SW480 (cell line): ENCODE results near the gene RNF112.

Experiments
- DNase-seq: peaks from one replicate; pipeline ENCODE4 v3.0.0-alpha.2; 2016; ENCODE audit warnings: low spot score

RNF112 gene, protein sequence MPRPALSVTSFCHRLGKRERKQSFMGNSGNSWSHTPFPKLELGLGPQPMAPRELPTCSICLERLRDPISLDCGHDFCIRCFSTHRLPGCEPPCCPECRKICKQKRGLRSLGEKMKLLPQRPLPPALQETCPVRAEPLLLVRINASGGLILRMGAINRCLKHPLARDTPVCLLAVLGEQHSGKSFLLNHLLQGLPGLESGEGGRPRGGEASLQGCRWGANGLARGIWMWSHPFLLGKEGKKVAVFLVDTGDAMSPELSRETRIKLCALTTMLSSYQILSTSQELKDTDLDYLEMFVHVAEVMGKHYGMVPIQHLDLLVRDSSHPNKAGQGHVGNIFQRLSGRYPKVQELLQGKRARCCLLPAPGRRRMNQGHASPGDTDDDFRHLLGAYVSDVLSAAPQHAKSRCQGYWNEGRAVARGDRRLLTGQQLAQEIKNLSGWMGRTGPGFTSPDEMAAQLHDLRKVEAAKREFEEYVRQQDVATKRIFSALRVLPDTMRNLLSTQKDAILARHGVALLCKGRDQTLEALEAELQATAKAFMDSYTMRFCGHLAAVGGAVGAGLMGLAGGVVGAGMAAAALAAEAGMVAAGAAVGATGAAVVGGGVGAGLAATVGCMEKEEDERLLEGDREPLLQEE

DNA sequence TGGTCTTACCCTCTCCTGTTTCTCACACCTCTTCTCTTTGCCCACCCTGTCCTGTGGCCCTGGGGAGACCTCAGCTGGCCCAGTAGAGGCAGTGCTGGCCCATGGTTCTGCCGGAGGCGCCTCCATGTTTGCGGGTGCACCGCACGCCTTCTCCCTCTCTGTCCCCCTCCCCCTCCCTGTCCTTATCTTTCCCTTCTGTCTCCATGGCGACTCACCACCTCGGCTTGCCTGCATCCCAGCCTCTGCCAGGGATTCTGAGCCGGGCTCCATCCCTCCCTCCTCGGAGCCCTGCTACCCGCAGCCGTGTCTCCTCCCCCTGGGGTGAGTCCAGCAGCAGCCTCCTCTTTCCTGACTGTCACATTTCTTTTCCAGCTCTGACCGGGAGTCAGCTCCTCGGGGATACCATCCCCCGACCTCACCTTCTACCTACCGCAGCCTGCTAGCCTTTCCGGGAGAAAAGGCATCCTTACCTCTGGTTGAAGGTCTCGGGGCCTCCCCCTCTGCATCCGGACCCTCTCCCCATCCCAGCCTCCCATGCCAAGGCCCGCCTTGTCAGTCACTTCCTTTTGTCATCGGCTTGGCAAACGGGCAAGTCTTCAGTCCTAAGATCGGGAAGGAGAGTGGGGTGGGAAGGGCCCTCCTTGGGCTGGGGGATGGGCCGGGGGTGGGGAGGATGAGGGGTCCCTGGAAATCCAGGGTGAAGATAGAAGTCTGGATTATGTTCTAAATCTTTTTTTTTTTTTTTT lies at the start of gene RNF112:
RNF112 (plus strand) TSS at position 358 of the 746 bp plus-strand sequence; CDS start at position 535, 177 bp downstream.
- no peak for DNase-seq

DNA sequence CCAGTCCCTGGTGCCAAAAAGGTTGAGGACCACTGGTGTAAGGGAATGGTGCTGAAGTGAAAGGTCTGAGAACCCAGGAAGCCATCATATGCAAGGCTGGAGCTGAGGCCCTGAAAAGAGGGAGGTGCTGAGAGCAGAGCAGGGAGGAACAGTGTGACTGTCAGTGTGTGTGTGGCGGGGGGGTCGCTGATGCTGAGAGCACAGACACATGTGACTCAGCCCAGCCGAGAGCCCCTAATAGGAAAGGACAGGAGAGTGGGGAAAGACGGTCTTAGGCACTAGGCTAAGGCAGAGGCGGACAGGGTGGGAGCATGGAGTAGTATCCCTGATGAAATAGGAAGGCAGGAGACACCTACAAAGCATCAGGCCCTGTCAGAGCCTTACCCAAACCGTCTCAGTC lies 49.7 kb upstream of the RNF112 start:
- no peak for DNase-seq

DNA sequence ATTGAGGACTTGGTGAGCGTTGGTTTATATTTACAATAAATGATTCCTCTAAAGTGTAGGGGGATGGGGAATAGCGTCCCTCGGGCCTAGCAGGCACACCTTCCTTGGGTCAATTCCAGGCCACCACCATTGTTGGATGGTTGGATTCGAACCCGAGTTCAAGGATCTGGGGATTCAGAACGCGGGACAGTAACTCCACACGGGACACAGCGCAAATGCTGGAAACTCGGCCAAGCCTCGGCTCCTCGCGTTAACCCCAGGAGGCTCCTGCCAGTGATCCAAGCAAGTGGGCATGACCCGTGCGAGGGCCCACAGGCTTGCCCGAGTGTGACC lies 49.1 kb upstream of the RNF112 start:
- no peak for DNase-seq

DNA sequence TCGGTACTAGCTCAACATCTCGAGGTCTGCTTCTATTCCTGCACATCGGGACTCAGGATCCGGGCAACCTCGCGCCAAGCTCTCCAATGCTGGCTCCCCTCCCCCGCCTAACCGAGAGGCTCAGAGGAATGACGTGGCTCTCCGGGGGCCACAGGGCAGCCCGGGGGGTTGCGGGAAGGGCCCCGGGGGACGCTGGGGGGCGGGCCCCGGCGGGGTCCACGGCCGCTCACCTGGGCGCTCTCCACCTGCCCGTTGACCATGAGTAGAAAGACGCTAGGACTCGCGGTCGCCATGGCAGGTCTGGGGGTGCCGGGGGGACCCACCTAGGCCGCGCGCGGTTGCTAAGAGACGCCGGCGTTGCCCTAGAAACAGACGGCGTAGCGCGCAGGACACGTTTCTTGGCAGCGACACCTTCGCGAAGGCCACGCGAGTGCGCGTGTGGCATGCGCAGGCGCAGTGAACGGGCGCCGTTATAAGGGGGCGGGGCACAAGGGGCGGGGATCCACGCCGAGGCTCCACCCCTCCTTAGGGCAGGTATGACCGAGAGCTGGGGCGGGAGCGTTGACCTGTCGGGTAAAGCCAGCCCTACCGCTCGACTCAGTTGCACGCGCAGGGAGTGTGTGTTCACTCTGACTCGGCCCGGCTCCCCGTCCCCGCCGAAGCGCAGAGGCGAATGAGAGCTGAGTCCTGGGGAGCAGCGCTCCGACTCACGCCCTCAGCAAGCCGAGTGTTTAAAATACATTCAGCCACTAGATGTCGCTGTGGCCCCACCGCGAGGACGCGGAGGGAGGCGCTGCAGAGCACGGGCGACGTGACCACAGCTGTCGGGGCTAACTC lies 48.5 kb upstream of the RNF112 start, which contains the start of gene B9D1:
B9D1 (minus strand) TSS at position 447 of the 837 bp plus-strand sequence; CDS start at position 293, 154 bp downstream.
- peak; percentile 89 for DNase-seq

DNA sequence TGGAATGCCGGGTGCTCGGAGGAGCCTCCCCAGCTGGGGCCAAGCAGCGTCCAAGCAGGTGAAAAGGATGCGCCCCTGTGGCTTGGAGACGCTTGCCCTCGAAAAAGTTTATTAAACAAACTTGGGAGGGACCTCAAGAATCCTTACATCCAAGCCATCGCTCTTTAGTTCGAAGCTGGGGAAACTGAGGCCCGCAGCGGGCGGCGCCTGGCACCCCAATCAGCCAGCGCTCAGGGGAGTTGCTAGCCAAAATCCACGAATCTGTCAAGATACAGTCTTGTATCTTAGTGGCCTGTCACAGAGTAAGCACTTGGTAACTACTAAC lies 48.0 kb upstream of the RNF112 start:
- DNase-seq = no peak

DNA sequence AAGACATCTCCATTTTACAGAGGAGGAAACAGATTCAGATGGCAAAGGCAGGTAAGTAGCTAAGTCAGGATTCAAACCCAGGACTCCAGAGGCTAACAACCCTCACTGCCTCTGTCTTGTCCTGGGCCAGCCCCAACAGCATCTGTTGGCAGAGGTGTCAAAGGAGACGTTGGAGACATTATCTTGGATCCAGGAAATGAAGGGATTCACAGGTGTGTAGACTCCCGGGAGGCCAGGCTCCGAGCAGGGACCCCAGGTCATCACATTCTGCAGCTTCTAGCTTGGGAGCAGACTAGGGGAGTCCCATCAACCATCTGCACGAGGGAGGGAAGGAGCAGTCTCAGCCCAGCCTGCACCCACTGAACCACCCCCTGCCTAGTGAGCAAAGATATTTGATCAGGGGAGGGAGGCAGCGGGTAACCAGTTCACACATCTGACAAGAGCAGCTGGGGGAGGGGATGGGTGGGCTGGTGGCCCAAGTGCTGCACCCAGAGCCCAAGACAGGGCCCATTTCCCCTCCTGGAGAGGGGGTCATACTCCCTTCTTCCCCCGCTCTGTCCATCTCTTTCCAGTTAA lies 47.5 kb upstream of the RNF112 start:
- DNase-seq = no peak

DNA sequence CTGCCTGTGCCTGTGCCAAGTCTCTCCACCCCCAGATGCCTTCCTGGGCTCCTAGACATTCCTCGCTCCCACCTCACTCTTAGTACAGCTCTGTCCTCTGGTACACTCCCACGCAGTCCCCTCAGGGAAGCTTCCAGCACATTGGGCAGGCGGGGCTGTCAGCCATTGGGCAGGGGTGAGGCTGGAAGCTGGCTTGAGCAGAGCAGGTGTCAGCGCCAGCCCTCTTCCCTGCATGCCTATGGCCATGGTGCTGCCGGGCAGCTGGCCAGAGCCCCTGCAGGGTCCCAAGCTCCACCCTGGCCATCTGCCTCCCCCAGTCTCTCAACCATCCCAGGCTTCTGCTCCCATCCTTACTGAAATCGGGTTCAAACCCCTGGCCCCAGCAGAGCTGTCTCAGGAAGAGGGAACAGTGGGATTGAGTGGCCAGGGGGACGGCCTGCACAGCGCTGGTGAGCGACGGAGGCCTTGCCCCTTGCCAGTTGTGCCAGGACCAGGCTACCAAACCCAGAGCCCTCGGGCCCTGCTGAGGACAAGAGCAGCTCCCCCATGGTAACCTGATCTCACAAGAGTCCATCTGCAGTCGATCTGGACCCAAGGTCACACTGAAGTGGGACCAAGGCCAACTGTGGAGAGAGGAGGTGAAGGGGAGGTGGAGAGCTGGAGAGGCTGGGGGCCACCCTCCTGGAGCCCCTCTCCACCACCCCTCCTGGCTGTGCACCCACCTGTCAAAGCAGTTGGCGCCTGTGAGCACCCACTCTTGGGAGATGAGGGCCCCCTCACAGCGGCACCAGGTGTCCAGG lies 46.1 kb upstream of the RNF112 start:
- DNase-seq = no peak

DNA sequence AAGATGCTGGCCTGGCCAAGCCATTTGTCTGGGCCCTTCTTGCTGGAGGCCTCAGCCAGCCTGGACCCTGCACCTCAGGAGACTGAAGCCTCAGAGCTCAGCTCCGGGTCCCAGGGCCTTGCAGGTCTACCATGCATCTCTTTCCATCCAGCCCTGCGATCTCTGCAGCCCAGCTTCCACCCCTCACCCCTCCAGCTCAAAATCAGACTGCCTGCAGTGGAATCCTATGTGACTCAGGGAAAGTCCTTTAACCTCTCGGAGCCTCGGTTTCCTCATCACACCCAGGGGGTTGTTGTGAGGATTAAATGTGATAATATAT lies 45.6 kb upstream of the RNF112 start:
- DNase-seq = no peak

DNA sequence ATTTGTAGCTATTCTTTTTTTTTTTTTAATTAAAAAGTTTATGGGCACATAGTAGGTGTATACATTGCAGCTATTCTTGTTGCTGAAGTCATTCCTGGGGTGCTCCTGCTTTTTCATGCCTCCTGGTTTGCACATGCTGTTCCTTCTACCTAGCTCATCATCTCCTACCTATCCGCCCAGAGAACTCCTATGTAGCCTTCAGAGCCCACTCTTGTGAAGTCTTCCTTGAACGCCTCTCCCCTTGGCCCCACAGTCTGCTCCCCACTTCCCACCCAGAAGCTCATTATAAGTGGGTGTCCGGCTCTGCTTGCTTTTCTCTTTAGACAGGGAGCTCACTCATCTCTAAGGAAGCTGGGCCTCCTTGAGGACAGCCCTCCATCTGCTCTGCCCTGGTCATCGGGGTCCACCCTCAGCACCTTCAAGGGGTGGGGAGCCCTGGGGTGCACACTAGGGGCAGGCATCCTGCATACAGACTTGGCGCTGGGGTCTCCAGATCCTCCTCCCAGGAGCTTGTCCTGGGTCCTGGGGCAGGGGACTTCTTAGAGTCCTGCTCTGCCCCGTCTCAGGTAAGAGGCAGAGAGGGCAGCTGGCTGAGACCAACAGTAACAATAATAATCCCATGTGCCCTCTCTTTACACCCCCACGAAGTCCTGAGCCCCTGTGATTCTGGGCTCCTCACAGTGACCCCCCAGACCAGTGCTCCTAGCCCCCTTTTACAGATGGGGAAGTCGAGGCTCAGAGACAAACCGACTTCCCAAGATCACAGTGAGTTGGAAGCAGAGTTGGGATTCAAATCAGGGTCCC lies 45.0 kb upstream of the RNF112 start:
- DNase-seq = no peak

DNA sequence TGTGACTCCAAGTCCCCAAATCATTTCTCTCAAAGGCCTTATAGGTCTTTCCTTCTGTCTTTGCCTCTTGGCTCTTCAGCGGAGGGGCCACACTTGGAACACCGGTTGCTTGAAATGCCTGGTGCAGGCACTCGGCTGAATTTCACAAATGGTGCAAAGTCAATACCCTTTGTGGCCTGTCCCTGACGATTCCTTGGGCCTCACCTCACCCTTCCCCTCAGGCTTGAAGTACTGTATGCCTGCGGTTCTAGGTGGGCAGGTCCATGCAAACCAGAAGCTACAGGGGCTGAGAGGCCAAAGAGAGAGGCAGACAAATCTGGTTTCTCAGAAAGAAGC lies 44.4 kb upstream of the RNF112 start:
- no peak for DNase-seq

DNA sequence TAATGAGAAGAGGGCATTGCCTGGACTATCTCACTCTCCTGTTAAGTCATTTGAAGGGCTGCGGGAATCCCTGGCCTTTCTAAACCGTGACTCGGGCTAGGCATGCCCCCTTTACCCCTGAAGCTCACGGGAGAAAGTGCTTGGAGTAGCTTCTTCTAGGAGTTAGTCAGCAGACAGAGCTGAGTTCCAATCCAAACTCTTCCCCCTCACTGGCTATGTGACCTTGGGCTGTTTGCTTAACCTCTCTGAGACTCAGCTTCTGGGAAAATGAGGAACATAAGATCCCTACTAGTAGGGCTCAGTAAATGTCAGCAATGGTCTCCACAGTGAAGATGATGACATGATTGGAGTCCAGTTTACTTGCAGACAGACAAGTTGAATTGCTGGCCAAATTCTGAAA lies 42.8 kb upstream of the RNF112 start:
- DNase-seq = no peak

DNA sequence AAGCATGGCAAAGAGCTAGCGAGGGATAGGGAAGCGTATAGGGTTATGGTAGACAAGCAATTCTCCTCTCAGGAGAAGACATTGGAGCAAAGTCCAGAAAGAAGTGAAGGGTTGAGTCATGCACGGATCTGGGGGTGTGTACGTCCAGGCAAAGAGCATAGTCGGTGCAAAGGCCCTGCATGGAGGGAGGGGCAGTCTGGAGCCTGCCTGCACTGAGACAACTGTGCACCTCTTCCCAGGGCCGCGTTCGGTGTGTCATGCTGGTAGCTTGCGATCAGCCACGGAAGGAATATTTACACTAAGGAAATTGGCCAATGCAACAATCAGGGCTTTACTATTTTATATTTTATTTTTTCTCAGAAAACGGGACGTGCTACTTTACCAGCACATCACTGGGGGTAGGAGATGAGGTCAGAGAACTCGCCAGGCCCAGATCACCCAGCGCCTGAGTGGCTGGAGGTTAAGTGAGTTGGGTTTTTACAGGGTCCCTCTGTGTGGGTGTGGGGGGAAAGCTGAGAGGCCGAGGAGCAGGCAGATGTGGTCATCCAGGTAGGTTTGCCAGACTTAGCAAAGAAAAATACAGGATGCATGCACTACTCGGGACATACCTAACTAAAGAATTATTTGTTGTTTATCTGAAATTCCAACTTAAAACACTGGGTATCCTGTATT lies 41.8 kb upstream of the RNF112 start:
- DNase-seq = no peak

DNA sequence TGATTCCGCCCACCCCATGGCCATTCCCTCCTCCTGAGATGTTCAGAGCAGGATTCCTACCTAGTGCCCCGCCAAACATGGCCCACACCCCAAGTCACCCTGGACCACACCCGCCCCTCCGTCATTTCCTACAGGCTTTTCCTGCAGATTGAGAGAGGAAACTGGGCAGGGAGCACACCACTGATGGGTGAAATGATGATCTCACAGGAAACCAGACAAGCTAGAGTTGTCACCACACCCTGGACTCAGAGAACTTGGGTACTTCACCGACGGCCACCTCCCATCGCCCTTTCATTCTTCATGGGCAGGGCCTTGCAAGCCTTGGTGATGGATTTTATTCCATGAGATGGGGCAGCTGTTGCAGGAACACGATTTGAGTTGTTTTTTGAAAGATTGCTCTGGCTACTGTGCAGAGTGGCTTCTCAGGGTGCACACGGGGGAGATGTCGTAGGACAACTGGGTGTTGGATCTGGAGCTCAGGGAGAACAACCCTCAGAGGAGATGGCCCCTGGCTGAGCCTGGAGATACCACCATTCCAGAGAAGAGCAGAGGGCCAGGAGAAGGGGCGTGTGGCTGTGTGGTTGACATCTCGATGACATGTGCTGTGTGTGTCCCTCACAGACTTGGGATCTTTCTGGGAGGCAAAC lies 41.1 kb upstream of the RNF112 start:
- no peak for DNase-seq

DNA sequence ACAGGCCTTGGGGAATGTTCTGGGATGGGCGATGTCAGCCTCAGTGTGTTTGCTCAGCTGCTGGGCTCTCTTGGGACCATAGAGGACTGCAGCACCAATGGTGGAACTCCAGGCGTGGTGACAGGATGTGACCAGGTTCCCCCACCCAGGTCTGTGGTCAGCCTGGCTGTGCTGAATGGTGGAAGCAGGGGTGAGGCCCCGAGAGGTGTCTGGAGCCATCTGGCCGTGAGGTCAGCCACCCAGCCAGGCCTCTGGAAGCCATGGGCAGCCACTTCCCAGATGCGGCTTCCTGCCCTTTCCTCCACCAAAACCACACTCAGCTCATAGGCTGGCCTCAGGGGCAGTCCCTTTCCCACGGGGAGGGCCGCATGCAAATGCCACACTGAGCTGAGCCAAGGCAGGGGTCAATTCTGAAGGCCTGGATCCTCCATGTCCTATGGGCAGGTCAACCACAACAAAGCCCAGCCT lies 40.5 kb upstream of the RNF112 start:
- peak; percentile 65 for DNase-seq

DNA sequence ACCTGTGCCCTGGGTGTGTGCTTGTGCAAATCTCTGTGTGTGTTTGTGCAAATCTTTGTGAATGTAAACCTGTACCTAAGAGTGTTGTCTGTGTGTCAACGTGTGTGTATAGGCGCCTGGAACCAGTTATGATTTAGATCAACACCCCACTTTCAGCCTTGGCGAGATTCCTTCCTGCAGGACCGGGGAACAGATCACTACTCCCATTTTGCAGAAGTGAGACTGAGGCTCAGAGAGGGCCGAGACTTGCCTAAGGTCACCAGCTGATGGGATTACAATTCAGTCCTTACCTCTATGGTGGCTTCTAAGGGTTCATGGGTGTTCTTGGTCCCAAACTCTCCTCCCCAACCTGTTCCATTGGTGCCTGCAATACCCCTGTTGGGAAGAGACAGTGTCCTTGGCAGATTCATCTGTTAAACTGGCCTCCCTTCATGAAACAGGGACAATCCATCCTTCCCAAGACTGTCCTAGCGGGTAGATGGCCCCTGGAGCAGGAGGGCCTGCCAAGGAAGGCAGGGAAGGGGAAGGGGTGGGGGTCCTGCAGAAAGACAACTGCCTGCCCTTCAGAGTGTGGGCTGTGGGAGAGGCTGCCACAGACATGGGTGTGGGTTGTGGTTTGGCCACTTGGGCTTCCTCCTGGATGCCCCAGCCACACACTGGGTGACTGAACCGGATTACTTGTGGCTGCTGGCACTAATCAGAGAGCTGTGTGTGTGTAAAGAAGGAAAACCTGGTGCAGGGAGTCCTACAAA lies 39.6 kb upstream of the RNF112 start:
- DNase-seq = no peak

DNA sequence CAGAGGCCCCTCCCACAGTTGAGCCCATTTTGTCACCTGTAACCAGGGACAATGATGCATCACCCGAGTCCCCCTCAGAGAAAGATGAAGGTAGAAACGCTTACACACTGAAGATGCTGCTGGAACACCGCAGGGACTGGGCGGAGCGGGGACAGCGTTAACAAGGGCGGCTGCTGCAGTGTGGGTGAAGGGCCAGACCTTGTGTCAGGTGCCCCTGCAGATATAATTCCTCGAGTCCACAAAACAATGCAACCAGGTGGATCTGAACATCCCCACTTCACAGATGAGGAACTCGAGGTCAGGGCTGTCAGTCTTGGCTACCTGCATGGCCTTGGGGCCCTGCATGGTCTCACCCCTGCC lies 39.0 kb upstream of the RNF112 start:
- DNase-seq = no peak

DNA sequence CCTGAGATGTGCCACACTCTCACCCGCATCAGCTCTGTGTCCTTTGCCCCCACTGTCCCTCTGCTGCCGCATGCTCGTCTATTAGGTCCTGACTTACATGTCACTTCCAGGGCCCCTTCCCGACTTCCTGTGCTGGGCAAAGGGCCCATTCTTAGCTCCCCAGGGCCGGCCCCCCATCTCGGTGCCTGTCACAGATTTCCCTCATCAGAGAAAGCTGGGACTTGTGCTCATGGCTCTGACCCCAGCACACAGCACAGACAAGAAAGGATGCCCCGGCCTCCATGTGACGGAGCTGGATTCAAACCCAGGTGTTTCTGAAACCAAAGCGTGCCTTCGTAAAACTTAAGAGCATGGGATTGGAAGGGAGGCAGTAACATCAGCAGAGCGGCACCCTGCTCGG lies 38.6 kb upstream of the RNF112 start:
- no peak for DNase-seq

DNA sequence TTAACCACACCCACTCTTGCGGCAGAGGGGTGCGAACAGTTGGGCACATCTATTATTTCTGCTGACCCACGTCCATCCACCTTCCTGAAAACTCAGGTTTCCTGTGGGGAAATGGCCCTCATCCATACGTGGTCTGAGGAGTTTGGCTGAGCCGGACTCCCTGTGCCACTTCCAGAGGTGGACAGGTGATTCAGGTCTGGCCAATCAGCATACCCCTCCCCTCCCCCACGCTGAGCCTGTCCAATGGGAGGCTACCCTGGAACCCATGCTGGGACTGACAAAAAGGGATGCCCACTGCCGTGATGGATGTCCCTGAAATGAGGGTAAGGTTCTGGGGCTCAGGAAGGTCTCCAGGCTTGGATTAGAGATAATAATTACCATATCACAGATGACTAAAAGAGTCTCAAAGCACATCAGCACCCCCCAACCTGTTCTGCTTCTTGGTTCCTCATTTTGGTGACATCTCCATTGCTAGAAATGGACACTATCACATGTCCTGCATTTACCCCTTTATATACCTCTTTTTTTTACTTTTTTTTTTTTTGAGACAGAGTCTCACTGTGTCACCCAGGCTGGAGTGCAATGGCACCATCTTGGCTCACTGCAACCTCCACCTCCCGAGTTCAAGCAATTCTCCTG lies 38.0 kb upstream of the RNF112 start:
- DNase-seq = no peak
